AG04450 (cell line): ENCODE measurements around the gene MSRB3. TPM values are rescaled to one million over a fixed set of nuclear protein-coding genes. Genes with fewer than 3 reads are reported as not detected.

ENCODE experiments used
- CTCF ChIA-PET: fragments of 300-600, 350-600 bp; formaldehyde crosslinking; extraction: SDS; loops from one replicate; lab custom pipeline; 2022; ENCODE audit warnings: antibody characterized with exemption, inconsistent platforms; lab: Charles Lee
- POLR2A ChIA-PET: fragments of 350-600 bp; formaldehyde crosslinking; extraction: SDS; loops from one replicate; lab custom pipeline; 2021; ENCODE audit warnings: antibody characterized with exemption, inconsistent platforms; lab: Yijun Ruan, JAX
- DNase-seq: peaks from one replicate; pipeline ENCODE4 v3.0.0-alpha.2; 2011; ENCODE audit warnings: low read depth, low spot score
- H3K27ac ChIP-seq: one replicate; pipeline ENCODE4 v1.5.1; 2012; ENCODE audit warnings: low read depth, low read length, control low read depth
- H3K27me3 ChIP-seq: one replicate; pipeline ENCODE4 v1.6.0; 2012; ENCODE audit warnings: low read length; ENCODE audit not compliant: control insufficient read depth, insufficient read depth
- H3K4me3 ChIP-seq: 2 replicates; pipeline ENCODE4 v1.5.1; 2011; ENCODE audit warnings: mild to moderate bottlenecking, low read depth, low read length, control low read depth
- H3K9me3 ChIP-seq: 2 replicates; pipeline ENCODE4 v1.5.1; 2012; ENCODE audit warnings: low read length; ENCODE audit not compliant: control insufficient read depth, insufficient read depth
- CTCF ChIP-seq: IDR thresholded peaks from 2 replicates; pipeline ENCODE4 v1.5.1; 2011; ENCODE audit warnings: low read depth, low read length, control low read depth, inconsistent platforms
- polyA plus RNA-seq: library from polyadenylated mRNA; depleted of rRNA; stranded (reverse); fragments of >200 nt; gene quantifications from 2 replicates; pipeline ENCODE4 v1.2.3, GENCODE V29; 2011

Gene MSRB3
- polyA plus RNA-seq, 1 experiment, result 75.6 TPM

GRCh38 chr12:65434737-65435136, 156.3 kb downstream of the MSRB3 start:
- no peak overlapping the region for H3K27ac ChIP-seq
- H3K27me3 ChIP-seq, result no peaks in the 10 kb centered on the region
- CTCF ChIA-PET, result interaction anchor here (0.8 kb wide), 1 partner anchor 121 kb away, joined by 4 read pairs; no protein-coding TSS in a partner anchor
- no peak overlapping the region for H3K4me3 ChIP-seq
- DNase-seq, result no peak
- POLR2A ChIA-PET, result no interaction called here
- H3K9me3 ChIP-seq, result no peaks in the 10 kb centered on the region
- no peak for TF ChIP-seq CTCF

GRCh38 chr12:65443038-65443437, 164.6 kb downstream of the MSRB3 start:
- no peak for TF ChIP-seq CTCF
- no peak overlapping the region for H3K27ac ChIP-seq
- no peak overlapping the region for H3K4me3 ChIP-seq
- no peaks in the 10 kb centered on the region for H3K9me3 ChIP-seq
- H3K27me3 ChIP-seq, result no peaks in the 10 kb centered on the region
- DNase-seq, result no peak
- ChIA-PET CTCF (no interaction called here), POLR2A (no interaction called here)

GRCh38 chr12:65444996-65445395, 166.5 kb downstream of the MSRB3 start:
- Histone ChIP-seq H3K27ac (no peak overlapping the region), H3K9me3 (no peaks in the 10 kb centered on the region), H3K4me3 (no peak overlapping the region), H3K27me3 (no peaks in the 10 kb centered on the region)
- DNase-seq, result no peak
- CTCF ChIA-PET, result no interaction called here
- POLR2A ChIA-PET, result no interaction called here
- TF ChIP-seq CTCF, result no peak

- ChIA-PET CTCF (interaction anchor here (0.7 kb wide), 1 partner anchor 65 kb away, joined by 4 read pairs; no protein-coding TSS in a partner anchor), POLR2A (no interaction called here)
- no peak for TF ChIP-seq CTCF
These were observed 168.4 kb downstream of the MSRB3 start for GRCh38 chr12:65446901-65447300.

GRCh38 chr12:65449400-65449799, 170.9 kb downstream of the MSRB3 start:
- Histone ChIP-seq H3K4me3 (no peak overlapping the region), H3K27ac (no peak overlapping the region), H3K27me3 (no peaks in the 10 kb centered on the region), H3K9me3 (no peaks in the 10 kb centered on the region)
- CTCF ChIA-PET, result interaction anchor here (1.0 kb wide), 1 partner anchor 153 kb away, joined by 4 read pairs; no protein-coding TSS in a partner anchor
- no peak for TF ChIP-seq CTCF
- no peak for DNase-seq
- POLR2A ChIA-PET, result no interaction called here

More at GRCh38 chr12:65446901-65447300, 168.4 kb downstream of the MSRB3 start:
- no peak overlapping the region for H3K27ac ChIP-seq
- no peak for DNase-seq
- no peak overlapping the region for H3K4me3 ChIP-seq
- H3K9me3 ChIP-seq, result no peaks in the 10 kb centered on the region
- H3K27me3 ChIP-seq, result no peaks in the 10 kb centered on the region
